SIG-M5 (cell line): ENCODE data around the gene DGCR2.

ENCODE experiments used
- DNase-seq: peaks from one replicate; lab custom pipeline; 2025; lab: John Stamatoyannopoulos, UW

Gene DGCR2

DNA sequence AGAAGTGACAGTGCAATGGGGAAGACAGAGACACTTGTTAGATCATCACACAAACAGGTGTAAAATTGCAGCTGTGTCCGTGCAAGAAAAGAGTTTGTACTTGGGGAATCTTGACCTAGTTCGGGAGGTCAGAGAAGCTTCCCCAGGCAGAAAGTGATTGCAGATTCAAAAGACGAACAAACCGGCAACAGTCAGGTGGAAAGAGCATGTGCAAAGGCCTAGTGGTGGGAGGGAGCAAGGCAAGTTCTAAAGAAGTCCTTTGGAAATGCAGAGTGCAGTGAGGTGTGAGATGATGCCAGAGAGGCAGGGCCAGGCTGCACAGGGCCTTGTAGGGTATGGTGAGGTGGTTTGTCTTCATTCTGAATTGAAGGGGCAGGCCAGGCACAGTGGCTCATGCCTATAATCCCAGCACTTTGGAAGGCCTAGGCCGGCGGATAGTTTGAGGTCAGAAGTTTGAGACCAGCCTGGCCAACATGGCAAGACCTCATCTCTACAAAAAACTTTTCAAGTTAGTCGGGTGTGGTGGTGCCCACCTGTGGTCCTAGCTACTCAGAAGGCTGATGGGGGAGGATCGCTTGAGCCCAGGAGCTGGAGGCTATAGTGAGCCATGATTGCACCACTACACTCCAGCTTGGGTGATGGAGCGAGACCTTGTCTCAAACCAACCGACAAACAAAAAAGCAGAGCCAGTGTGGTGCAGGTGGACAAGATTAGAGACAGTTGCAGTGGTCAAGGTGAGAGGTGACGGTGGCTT is 24.2 kb upstream of the DGCR2 start:
- DNase-seq, result no peak

DNA sequence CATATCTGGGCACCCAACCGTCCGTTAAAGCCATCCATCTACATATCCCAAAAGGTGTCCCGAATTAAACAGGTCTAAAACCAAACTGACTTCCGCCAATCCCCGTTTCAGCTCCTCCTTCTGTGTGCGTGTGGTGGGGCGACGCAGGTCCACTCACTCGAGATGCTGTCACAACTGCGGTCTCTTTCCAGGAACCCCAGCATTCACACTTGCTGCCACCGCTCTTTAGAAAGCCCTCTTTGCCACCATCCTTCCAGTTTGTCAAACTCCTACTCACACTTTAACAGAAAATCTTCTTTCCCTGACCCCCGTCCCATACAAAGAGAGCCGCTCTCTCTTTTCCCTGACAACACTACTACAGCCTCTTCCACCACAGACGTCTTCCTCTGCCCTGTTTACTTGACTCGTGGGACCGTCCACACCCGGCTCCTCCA is 21.8 kb upstream of the DGCR2 start:
- DNase-seq, result no peak

DNA sequence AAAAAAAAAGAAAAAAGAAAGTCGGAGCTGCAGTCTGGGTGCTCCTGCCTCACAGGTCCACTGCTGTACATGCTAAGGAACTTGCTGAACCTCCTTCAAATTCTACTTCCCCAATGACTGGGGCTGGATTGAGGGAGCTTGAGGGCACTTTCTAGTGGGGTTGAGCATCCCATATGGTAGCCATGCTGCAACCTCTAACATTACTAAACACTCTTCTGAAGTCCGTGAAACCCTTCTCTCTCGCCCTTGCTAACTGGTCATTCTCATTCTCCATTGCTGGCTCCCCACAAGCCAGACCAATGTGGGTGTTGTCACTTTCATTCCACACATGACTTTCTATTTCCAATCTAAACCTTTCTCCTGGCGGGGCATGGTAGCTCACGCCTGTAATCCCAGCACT is 21.0 kb upstream of the DGCR2 start:
- DNase-seq, result no peak

DNA sequence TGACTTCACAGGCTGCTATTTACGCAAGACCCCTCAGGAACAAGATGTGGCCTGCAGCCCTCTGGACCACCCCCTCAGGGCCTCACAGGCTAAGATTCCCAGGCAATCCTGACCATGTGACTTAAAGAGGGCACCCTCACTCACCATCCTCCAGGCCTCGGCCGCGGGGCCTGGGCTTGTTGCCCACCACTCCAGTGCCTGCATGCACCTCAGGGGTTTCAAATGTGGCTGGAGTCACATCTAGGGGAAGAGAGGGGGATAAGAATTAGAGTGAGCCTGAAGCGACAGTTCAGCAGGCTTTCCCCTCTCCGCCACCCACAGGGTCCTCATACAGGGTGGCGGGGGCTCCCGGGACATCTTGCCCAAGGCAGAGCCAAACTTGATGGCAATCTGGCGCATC is 20.2 kb upstream of the DGCR2 start:
- DNase-seq, result no peak

DNA sequence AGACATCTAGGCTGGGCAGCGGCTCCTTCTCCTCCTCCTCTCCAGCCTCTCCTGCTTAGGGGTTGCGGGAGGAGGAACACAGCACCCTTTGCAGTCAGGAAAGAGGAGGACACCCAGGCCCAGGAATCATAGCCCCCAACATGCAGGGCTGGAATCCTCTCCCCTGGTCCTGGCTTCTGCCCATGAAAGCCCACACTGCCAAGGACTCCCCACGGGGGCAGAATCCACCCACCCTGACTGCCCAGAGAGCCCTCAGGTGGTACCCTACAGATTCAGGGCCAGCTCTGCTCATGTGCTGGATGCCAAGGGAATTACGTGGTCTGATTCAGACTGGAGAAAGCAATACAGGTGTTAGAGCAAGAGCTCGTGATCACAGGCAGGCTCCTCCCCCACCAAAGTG is 17.8 kb upstream of the DGCR2 start:
- DNase-seq, result no peak

DNA sequence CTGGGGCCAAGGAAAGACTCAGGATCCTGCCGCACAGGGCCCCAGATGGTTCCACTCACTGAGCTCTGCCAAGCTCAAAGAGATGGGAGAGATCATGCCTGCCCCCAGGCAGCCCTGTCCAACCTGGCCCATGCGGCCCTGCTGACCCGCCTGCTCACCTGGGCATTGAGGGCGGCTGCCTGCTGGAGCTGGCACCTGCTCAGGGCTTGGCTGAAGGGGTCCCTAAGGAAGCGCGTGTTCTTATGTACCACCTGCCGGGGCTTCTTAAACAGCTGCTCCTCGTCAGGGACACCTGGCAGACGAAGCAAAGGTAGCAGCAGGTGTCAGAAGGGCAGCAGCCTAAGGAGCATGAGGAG is 16.8 kb upstream of the DGCR2 start:
- DNase-seq, result no peak

DNA sequence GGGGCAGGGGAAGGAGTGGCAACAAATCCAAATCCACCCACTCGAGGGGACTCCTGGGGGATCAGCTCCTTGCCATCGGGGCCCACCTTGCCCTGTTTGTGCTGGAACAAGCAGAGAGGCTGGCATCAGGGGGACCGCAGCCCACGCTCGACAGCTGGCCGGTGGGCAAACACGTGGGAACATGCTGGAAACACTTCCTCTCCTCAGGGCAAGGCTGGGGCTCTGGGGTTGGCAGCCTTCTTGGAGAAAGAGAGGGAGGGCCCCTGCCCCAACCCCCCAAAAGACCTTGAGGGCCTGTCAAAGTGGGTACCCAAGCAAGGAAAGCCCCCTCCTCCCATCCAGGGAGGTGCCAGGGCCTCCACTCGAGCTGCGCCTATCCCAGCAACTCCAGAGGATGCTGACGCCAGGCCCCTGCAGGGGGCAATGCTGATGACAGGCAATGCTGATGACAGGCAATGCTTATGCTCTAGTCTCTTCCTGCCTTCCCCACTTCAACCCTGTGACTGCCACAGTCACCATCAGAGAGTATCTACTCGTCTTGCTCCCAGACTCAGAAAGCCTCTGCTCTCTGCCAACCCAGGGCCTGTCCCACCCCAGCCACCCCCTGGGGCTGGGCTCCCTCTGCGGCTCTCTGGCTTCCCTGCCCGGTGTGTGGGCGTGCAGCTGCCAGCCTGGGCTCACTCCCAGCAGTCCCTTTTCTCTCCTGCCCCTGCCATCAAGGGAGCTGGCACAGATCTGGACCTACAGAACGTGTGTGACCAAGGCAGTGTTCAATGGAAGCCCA is 16.2 kb upstream of the DGCR2 start:
- DNase-seq, result no peak

DNA sequence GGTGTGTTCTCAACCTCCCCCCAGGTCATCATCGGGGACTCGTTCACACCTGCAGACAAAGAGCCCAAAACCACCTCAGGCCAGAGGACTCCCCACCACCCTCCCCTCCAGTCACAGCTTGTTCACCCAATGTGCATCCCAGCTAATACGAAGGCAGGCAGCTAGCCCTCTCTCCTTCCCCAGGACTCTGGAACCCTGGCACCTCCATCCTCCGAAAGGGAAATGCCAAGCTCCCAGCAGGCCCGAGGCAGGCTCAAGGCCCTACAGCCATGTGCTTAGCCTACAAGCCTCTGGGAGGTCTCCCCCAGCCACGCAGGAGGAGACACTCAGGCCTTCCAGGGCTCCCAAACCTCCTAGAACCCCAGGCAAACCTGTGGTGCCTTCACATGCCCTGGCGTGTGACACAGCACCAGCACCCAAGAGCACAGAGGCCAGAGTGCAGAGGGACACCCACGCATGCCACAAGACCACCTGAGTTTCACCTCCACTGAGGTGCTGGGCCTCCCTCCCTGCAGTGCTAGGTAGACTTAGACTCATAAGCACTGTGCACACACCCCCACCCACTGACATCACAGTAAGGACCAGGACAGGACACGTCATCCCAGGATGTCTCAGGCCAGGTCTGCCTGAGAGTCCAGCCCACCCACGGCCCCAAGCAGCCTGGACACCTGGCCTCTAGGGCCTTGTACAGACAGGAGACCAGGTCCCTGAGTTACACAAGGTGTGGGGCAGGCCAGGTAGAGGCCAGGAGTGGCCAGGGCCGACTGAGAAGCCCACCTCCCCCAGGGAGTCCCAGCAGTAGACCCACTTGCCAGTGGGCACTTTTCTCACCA is 15.4 kb upstream of the DGCR2 start:
- DNase-seq, result no peak

DNA sequence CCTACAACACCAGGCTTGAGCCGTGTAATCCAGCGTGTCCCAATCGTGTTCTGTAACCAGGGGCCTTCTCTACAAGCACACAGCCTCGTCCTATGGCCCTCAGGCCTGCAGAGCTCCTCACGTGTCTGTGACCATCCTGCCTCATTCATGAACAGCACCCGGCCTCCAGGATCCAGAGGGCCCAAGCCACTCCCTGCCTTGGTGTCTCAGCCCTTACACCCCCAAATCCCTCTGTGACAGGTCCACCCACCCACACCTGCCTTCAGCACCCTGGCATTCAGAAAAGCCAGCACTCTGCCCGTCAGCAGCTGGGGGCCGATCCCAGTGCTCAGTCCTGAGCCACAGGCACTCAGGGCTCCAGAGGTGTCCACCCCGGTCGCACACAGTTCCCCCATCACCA is 14.7 kb upstream of the DGCR2 start:
- DNase-seq, result no peak

DNA sequence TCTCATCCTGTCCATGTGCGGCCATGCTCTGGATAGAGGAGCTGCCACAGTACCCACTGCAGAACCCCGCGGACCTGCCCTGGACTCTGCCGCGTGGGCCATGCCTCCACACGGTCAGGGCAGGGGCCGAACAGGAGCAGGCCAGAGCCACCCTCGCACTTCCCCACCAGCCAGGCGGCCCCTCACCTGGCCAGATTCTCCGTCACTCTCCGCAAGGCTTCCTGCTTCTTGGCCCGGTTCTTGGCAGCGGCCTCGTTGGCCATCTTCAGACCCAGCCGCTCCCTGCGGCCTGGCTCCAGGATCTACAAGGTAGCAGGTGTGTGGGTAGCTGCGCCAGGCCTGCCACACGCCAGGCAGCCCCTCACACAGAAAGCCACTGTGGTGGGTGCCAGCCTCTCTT is 12.7 kb upstream of the DGCR2 start:
- DNase-seq, result no peak

DNA sequence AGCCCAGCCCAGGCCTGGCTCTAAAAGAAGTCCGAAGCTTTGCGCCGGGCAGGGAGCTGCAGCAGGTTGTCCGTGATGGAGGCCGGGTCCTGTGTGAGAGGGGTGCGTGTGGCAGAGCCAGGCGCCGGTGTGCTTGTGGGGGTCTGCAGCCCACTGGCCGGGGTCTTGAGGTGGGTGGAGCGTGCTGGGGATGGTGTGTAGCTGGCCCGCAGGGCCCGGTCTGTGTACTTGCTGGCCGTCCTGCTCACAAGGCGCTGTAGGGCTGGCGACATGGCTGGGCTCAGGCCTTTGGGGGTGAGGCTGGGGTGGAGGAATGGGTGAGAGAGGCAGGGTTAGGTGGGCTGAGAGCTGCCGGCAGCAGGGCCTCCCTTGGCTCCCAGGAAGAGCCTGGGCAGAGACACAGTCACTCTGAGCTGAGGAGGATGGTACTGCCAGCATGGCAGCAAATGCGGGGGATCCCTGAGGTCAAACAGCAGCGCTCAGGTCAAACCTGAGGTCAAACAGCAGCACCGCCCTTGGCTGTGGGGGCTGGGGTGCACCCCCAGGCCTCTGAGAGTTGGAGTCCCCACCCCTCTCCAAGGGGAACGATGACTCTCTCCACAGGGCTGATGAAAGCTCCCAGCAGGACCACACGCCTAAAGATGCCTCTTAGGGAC is 12.1 kb upstream of the DGCR2 start:
- no peak for DNase-seq

DNA sequence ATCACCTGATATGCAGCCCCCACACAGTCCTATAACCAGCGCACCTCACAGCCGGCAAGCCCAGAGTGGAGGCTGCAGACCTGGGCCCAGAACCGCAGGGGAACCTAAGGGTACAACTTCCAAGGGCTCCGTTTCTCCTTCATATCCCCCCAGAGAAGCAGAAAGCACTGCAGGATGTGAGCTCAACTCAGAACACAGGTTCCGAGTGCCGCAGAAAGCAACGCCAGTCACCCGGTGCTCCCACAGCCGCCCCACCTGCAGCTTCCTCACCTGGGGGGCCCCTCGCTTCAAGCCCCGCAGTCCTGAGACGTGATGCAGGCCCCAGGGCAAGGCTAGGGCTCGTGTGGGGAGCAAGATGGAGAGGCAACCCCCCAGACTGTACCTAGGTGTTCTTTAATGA is 11.3 kb upstream of the DGCR2 start:
- no peak for DNase-seq

DNA sequence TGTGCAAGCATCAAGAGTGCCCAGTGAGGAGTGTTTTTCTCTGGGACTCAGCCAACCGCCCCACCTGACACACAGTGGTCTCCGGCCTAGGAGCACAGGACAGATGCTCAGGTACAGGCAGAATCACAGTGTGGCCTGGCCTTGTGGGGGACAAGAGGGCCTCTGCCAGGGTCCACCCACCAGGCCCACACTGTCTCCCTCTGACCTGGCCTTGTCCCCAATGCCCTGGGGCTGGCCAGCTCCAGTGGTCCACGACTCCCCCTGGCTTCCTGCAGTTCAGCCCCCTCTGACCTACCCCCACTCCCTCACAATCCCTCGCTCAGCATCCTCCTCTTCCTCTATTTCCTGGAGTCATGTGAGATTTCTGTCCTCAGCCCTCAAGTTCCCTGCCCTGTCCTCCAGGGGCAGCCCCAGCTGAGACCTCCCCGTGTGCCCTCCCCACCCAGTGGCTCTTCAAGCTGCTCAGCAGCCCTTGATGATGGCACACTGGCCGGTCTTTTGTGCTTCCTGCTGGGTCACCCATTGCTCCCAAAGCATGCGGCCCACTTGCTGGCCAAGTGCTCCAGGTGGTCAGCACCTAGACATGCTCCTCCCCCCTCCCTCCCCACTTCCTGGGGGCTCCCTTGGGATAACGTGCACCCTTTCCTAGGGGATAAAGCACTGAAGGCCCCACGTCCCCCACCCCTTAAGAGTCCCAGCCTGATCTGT is 10.6 kb upstream of the DGCR2 start:
- DNase-seq, result no peak

DNA sequence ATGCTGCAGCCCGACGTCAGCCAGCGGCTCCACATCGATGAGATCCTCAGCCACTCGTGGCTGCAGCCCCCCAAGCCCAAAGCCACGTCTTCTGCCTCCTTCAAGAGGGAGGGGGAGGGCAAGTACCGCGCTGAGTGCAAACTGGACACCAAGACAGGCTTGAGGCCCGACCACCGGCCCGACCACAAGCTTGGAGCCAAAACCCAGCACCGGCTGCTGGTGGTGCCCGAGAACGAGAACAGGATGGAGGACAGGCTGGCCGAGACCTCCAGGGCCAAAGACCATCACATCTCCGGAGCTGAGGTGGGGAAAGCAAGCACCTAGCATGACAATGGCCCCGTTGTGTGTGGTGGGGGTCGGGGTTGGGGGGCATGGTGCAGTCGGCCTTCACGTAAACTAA is 9.9 kb upstream of the DGCR2 start:
- DNase-seq, result no peak

DNA sequence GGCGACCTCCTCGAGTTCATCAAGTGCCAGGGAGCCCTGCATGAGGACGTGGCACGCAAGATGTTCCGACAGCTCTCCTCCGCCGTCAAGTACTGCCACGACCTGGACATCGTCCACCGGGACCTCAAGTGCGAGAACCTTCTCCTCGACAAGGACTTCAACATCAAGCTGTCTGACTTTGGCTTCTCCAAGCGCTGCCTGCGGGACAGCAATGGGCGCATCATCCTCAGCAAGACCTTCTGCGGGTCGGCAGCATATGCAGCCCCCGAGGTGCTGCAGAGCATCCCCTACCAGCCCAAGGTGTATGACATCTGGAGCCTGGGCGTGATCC is 9.4 kb upstream of the DGCR2 start:
- no peak for DNase-seq

DNA sequence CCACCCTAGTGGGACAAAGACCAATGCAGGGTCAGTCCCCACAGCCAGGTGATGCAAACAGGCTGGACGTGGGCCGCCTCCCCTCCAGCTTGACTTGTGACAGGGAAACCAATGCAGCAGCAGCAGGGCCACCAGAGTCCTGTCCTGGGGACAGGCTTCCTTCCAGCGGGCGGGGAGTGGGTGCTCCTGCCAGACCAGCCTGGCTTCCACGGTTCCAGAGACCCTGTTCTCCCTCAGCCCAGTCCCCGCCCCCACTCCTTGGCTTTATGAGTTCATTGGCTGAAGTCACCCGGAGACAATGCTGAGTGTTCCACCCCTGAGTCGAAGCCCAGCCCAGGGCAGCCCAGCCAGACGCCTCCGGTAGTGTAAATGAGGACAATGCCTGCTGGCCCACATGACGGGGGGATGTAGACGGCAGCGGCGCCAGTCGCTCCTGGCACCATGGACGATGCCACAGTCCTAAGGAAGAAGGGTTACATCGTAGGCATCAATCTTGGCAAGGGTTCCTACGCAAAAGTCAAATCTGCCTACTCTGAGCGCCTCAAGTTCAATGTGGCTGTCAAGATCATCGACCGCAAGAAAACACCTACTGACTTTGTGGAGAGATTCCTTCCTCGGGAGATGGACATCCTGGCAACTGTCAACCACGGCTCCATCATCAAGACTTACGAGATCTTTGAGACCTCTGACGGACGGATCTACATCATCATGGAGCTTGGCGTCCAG is 8.9 kb upstream of the DGCR2 start, which contains the start of gene TSSK2:
TSSK2 (plus strand) TSS at position 350 of the 726 bp plus-strand sequence; CDS start at position 442, 92 bp downstream.
- no peak for DNase-seq

DNA sequence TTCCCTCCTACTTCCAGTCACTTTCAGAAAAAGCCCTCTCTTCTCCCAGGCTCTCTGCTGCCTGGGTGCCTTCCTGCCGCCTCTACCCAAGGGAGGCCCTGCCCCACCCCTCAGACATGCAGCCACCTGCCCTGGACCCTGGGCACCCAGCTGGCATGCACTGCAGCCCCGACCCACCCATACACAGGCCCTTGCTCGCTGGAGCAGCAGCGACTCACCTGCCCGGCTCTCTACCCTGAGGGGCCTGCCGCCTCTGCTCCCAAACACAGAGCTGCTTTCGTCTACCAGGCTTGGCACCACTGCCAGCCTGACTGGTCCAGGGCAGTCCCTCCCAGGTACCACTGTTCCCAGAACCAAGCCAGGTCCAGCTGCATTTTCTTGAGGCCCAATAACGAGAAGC is 7.7 kb upstream of the DGCR2 start:
- DNase-seq, result no peak

DNA sequence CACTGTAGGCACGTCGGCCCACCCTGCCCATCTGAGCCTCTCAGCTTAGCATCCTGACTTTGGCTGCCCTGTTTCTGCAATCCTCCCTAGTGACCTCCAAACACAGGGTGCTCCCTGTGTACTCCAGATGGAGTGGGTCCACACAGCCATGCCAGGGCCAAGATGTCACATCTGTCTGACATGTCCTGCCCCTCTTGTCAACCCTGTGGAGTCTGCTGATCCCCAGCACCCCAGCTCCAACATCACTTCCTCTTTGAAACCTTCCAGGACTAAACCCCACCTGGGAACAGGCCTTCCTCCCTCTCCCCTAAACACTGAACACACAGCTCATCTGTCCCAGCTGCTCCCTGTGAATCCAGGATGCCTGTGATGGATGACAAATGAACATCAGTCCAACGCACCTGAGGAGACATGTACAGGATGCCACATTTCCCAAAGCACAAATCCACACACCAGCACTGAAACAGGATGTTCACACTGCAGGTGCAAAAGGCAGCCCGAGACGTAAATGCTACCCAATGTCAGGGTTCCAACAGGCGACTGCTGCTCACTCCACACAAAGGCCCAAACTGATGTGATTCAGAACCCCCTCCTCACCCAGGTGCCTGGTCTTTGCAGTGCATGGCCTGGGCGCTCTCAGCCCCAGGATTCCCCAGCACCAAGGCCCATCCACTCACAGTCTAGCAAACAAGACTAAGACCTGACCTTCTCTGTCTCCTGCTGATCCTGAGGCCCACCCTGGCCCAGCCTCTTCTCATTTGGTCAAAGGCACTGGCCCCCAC is 6.9 kb upstream of the DGCR2 start:
- DNase-seq, result no peak

DNA sequence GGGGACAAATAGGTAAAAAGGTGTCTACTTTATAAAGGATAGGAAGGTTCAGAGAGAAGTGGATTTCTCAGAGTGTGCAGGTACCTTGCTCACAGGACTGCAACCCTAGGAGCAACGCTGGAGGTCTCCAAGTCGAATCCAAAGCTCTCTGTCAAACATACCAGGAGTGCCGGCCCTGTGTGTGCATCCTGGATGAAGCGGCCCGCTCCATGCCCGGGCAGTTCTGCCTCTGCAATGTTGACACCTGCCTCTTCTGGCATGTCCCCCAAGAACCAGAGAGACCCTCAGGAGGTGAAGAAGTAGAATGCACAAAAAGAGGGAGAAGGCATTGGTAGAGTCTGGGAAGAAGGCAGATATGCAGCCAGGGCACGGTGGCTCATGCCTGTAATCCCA is 5.8 kb upstream of the DGCR2 start:
- DNase-seq, result no peak

DNA sequence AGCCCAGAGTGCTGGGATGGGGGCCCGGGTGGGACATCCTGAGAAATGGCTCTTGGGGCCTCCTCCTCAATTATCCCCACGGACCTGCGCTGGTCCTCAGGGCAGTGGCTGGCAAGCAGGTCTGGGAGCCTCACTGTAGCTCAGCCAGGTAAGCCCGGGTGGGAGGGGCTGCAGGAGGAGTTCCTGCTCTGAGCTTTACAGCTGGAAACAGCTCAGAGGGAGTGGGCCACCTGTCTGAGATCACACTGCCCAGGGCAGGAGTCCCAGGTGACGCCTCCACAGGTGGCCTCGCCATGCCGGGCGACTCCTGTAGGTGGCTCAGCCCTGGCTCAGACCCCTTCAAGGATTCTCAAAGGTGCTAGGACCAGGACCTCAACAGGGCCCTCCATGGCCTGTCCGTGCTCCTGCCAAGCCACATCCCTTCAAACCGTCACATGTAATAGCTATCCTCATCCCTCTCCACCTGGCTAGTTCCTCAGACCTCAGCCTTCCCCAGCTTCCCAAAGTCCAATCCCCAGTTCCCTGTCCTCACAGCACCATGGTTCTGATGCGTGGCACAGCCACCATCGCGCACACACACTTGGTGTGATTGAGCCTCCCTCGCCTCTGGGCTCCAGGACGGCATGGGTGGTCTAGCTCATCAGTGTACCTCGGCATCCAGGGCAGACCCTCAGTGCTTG is 5.3 kb upstream of the DGCR2 start:
- no peak for DNase-seq
